ENCODE data around the gene KAZN. TPM values are rescaled to one million over a fixed set of nuclear protein-coding genes. Genes with fewer than 3 reads are reported as not detected.

KAZN gene
- polyA plus RNA-seq, 1 donor from 2014 or later, result 20.6 TPM

DNA sequence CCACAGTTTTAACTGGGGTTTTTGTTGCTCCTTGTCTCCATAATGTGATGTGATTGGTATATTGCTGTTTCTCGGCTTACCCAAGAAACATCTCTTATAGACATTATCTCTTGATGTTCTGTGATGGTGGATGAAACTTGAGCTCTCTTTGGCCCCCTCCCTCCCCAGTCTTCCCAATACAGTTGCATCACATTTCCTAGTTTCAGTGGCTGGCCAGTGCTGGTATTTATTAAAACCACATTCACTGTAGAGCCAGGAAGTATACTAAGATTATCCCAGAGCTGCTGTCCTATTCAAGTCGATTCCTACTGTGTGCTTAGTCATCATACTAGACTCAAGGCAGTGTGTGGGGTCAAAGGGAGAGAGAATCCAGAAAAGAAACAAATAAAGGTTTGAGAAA, 244.4 kb downstream of the KAZN start:
- H2AFZ ChIP-seq (ENCODE audit: low read depth, low read length), result no peak overlapping the region
- H3K4me2 ChIP-seq (ENCODE audit: low read length), result no peak overlapping the region
- no peak overlapping the region for H3K4me3 ChIP-seq (ENCODE audit: low read length)
- H3F3A ChIP-seq (ENCODE audit: insufficient read depth, low read length, poor library complexity, severe bottlenecking), result no peaks in the 10 kb centered on the region
- H3K79me2 ChIP-seq (replicated peaks; ENCODE audit: insufficient read depth, low read length), result no peaks in the 10 kb centered on the region
- TF ChIP-seq, protein P1, sequence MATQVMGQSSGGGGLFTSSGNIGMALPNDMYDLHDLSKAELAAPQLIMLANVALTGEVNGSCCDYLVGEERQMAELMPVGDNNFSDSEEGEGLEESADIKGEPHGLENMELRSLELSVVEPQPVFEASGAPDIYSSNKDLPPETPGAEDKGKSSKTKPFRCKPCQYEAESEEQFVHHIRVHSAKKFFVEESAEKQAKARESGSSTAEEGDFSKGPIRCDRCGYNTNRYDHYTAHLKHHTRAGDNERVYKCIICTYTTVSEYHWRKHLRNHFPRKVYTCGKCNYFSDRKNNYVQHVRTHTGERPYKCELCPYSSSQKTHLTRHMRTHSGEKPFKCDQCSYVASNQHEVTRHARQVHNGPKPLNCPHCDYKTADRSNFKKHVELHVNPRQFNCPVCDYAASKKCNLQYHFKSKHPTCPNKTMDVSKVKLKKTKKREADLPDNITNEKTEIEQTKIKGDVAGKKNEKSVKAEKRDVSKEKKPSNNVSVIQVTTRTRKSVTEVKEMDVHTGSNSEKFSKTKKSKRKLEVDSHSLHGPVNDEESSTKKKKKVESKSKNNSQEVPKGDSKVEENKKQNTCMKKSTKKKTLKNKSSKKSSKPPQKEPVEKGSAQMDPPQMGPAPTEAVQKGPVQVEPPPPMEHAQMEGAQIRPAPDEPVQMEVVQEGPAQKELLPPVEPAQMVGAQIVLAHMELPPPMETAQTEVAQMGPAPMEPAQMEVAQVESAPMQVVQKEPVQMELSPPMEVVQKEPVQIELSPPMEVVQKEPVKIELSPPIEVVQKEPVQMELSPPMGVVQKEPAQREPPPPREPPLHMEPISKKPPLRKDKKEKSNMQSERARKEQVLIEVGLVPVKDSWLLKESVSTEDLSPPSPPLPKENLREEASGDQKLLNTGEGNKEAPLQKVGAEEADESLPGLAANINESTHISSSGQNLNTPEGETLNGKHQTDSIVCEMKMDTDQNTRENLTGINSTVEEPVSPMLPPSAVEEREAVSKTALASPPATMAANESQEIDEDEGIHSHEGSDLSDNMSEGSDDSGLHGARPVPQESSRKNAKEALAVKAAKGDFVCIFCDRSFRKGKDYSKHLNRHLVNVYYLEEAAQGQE (IDR thresholded peaks at IDR 0.05; ENCODE audit: borderline replicate concordance), result no peak
- TF ChIP-seq SMC3 (conservative IDR thresholded peaks at IDR 0.05; ENCODE audit: poor library complexity) (no peak), TAF1 (IDR thresholded peaks at IDR 0.05; ENCODE audit: low read depth) (no peak), EP300 (conservative IDR thresholded peaks at IDR 0.05; ENCODE audit: poor library complexity, severe bottlenecking) (no peak), EZH2 (IDR thresholded peaks at IDR 0.05; ENCODE audit: borderline replicate concordance, insufficient read depth, low read length, poor library complexity, severe bottlenecking) (no peak), POLR2AphosphoS5 (IDR thresholded peaks at IDR 0.05) (no peak), RAD21 (conservative IDR thresholded peaks at IDR 0.05) (no peak), MXI1 (conservative IDR thresholded peaks at IDR 0.05; ENCODE audit: poor library complexity, severe bottlenecking) (no peak)
- TF ChIP-seq, protein P2, sequence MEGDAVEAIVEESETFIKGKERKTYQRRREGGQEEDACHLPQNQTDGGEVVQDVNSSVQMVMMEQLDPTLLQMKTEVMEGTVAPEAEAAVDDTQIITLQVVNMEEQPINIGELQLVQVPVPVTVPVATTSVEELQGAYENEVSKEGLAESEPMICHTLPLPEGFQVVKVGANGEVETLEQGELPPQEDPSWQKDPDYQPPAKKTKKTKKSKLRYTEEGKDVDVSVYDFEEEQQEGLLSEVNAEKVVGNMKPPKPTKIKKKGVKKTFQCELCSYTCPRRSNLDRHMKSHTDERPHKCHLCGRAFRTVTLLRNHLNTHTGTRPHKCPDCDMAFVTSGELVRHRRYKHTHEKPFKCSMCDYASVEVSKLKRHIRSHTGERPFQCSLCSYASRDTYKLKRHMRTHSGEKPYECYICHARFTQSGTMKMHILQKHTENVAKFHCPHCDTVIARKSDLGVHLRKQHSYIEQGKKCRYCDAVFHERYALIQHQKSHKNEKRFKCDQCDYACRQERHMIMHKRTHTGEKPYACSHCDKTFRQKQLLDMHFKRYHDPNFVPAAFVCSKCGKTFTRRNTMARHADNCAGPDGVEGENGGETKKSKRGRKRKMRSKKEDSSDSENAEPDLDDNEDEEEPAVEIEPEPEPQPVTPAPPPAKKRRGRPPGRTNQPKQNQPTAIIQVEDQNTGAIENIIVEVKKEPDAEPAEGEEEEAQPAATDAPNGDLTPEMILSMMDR (IDR thresholded peaks at IDR 0.05; ENCODE audit: poor library complexity, severe bottlenecking), result no peak
- H3K36me3 ChIP-seq (ENCODE audit: insufficient read depth, low read length), result no peaks in the 10 kb centered on the region
- H3K9ac ChIP-seq (ENCODE audit: low read length), result no peak overlapping the region
- peaks cover 11% of the 10 kb centered on the region for H3K9me3 ChIP-seq (ENCODE audit: low read length)
- no peak overlapping the region for H3K27ac ChIP-seq (ENCODE audit: low read length)
- no peaks in the 10 kb centered on the region for H3K27me3 ChIP-seq (ENCODE audit: insufficient read depth, low read depth, low read length)
- H4K20me1 ChIP-seq (ENCODE audit: insufficient read depth), result no peaks in the 10 kb centered on the region
- H3K9me2 ChIP-seq (ENCODE audit: insufficient read depth, low read length), result no peaks in the 10 kb centered on the region

DNA sequence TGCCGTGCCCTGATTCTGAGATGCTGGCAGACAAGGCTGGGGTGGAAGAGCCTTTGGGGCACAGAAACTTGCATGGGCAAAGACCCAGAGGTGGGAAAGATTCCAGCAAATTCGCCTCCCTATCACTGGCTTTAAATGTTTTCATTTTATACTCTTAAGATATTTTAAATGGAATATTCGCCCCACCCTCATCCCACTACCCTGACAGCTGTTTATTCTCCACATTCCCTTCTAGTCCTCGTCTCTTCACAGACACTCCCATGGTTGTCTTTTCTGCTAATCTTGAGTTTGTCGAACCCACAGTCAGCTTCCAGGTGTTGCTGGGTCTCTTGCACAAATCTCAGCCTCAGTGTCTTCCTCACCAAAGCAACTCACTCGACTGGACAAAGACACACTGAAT, 245.0 kb downstream of the KAZN start:
- Histone ChIP-seq H3K9ac (ENCODE audit: low read length) (no peak overlapping the region), H4K20me1 (ENCODE audit: insufficient read depth) (no peaks in the 10 kb centered on the region), H3K79me2 (replicated peaks; ENCODE audit: insufficient read depth, low read length) (no peaks in the 10 kb centered on the region), H3F3A (ENCODE audit: insufficient read depth, low read length, poor library complexity, severe bottlenecking) (no peaks in the 10 kb centered on the region), H3K36me3 (ENCODE audit: insufficient read depth, low read length) (no peaks in the 10 kb centered on the region), H3K27ac (ENCODE audit: low read length) (no peak overlapping the region), H2AFZ (ENCODE audit: low read depth, low read length) (no peak overlapping the region), H3K9me2 (ENCODE audit: insufficient read depth, low read length) (no peaks in the 10 kb centered on the region), H3K9me3 (ENCODE audit: low read length) (peaks cover 11% of the 10 kb centered on the region), H3K4me3 (ENCODE audit: low read length) (no peak overlapping the region), H3K27me3 (ENCODE audit: insufficient read depth, low read depth, low read length) (no peaks in the 10 kb centered on the region), H3K4me2 (ENCODE audit: low read length) (no peak overlapping the region)
- TF ChIP-seq, protein P1 (IDR thresholded peaks at IDR 0.05; ENCODE audit: borderline replicate concordance), result no peak
- TF ChIP-seq TAF1 (IDR thresholded peaks at IDR 0.05; ENCODE audit: low read depth), result no peak
- TF ChIP-seq MXI1 (conservative IDR thresholded peaks at IDR 0.05; ENCODE audit: poor library complexity, severe bottlenecking), result no peak
- no peak for TF ChIP-seq POLR2AphosphoS5 (IDR thresholded peaks at IDR 0.05)
- TF ChIP-seq EP300 (conservative IDR thresholded peaks at IDR 0.05; ENCODE audit: poor library complexity, severe bottlenecking), result no peak
- TF ChIP-seq, protein P2 (IDR thresholded peaks at IDR 0.05; ENCODE audit: poor library complexity, severe bottlenecking), result no peak
- TF ChIP-seq RAD21 (conservative IDR thresholded peaks at IDR 0.05), result no peak
- no peak for TF ChIP-seq EZH2 (IDR thresholded peaks at IDR 0.05; ENCODE audit: borderline replicate concordance, insufficient read depth, low read length, poor library complexity, severe bottlenecking)
- no peak for TF ChIP-seq SMC3 (conservative IDR thresholded peaks at IDR 0.05; ENCODE audit: poor library complexity)
